ENCODE measurements around the gene CHL1. TPM values are rescaled to one million over a fixed set of nuclear protein-coding genes. Genes with fewer than 3 reads are reported as not detected.

Gene CHL1
- total and polyA plus RNA-seq, 2 of the 8 experiments (the other 6 are each of a cell fraction or from before 2014, with no cell fraction given), result 0.05 to 0.99 TPM

- TF ChIP-seq RXRA (IDR thresholded peaks at IDR 0.05; ENCODE audit: insufficient read depth, low read depth, low read length) (no peak), RNF2 (IDR thresholded peaks at IDR 0.05; ENCODE audit: borderline replicate concordance, low read depth, low read length, missing control alignments, poor library complexity, severe bottlenecking) (no peak)
- TF ChIP-seq, protein P1, sequence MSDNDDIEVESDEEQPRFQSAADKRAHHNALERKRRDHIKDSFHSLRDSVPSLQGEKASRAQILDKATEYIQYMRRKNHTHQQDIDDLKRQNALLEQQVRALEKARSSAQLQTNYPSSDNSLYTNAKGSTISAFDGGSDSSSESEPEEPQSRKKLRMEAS (IDR thresholded peaks at IDR 0.05), result no peak
Observed at GRCh38 chr3:151614-152189, 44.9 kb upstream of the CHL1 start (continued).
